HG02870 (cell line): Measurements from ENCODE around the gene AHSP.
A peak's percentile ranks its signal among the peaks of the same experiment; 100 is the strongest.
"Not testable (repeated sequence)": the region's sequence is repeated elsewhere in the genome, so short reads cannot be mapped to it uniquely, and the experiment has no call there.

Experiments used
- ATAC-seq: cut with Tn5 transposase; IDR thresholded peaks from one replicate; pipeline ENCODE4 v1.9.1; 2021; ENCODE audit warnings: mild to moderate bottlenecking, moderate library complexity; ENCODE audit not compliant: unreplicated experiment

Gene AHSP, protein sequence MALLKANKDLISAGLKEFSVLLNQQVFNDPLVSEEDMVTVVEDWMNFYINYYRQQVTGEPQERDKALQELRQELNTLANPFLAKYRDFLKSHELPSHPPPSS

GRCh38 chr16:31527734-31528274, at the start of gene AHSP:
TSS of gene AHSP (plus strand) at chr16:31527900. CDS start at chr16:31528140, 240 bp downstream.
- ATAC-seq, result no peak

DNA sequence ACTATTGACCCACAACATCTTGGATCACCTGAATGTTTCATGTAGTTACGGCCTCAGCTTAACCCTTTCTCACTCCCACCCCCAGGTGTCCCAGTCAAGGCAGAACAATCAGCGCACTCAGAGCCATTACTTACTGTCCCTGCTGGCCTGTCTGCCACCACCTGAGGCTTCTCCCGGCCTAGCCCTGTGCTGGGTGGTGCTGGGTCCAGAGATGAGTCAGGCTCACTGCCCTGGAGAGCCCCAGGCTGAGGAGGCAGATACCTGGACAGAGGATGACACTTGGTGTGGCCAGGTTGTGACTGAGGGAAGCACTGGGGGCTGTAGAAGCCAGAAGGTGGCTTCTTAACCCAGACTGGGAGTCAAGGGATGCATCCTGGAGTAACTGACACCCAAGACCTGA, 48.7 kb upstream of the AHSP start:
- no peak for ATAC-seq

DNA sequence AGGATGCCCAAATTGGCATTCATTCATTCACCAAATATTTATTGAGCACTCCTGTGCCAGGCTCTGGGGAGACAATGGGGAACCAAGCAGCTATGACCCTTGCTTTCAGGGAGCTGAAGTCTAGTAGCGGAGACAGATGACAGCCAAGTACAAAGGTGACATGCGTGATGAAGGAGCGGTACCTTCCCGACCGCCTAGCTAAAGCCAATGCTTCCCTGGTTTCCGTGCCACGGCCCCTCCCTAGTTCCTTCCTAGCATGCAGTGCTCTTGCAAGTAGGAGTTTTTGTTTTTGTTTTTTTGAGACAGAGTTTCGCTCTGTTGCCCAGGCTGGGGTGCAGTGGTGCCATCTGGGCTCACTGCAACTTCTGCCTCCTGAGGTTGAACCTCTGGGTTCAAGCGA, 47.9 kb upstream of the AHSP start:
- no peak for ATAC-seq

- ATAC-seq, result no peak
Measured at GRCh38 chr16:31480851-31481536, 46.7 kb upstream of the AHSP start.

DNA sequence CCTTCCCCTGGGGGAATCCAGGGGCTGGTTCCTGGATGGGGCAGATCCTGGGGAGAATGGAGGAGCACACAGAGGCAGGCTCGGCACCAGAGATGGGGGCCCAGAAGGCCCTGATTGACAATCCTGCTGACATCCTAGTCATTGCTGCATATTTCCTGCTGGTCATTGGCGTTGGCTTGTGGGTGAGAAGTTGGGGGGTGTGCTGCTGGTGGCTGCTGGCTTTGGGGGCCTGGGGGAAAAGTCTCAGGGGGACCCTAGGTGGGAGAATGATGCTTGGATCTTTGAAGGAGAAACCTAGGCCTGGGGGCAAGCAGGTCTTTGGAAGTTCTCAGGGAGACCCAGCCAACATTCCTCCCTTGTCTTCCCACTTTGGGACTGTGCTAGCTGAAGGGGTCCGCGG, 44.6 kb upstream of the AHSP start, which contains the start of gene SLC5A2:
TSS of gene SLC5A2 (plus strand) at position 43 of the 400 bp plus-strand sequence. CDS start at position 57, 14 bp downstream.
- ATAC-seq, result no peak

DNA sequence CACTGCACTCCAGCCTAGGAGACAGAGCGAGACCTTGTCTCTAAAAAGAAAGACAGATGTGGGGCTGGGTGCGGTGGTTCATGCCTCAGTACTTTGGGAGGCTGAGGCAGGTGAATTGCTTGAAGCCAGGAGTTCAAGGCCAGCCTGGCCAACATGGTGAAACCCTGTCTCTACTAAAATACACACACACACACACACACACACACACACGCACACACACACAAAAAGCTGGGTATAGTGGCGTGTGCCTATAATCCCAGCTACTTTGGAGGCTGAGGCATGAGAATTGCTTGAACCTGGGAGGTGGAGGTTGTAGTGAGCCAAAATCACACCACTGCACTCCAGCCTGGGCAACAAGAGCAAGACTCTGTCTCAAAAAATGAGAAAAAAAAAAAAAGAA, 43.7 kb upstream of the AHSP start:
- not testable (repeated sequence) for ATAC-seq

GRCh38 chr16:31484491-31485171, 43.1 kb upstream of the AHSP start:
- ATAC-seq, result no peak

GRCh38 chr16:31485571-31485970, 42.1 kb upstream of the AHSP start:
- ATAC-seq, result no peak

DNA sequence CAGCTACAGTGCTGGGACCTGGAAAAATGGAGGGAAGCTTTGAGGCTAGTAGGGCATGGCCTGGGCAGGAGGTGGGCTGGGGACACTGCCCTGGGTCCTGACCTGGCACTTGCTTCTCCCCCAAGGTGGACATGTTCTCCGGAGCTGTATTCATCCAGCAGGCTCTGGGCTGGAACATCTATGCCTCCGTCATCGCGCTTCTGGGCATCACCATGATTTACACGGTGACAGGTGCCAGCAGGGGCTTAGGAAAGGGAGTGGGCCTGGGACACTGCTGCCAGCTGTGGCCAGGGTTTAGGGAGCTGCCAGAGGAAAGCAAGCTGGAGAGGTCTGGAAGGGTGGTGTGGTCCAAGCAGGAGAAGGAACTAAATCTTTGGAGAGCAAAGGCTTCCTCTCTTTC, 41.7 kb upstream of the AHSP start:
- ATAC-seq, result no peak

DNA sequence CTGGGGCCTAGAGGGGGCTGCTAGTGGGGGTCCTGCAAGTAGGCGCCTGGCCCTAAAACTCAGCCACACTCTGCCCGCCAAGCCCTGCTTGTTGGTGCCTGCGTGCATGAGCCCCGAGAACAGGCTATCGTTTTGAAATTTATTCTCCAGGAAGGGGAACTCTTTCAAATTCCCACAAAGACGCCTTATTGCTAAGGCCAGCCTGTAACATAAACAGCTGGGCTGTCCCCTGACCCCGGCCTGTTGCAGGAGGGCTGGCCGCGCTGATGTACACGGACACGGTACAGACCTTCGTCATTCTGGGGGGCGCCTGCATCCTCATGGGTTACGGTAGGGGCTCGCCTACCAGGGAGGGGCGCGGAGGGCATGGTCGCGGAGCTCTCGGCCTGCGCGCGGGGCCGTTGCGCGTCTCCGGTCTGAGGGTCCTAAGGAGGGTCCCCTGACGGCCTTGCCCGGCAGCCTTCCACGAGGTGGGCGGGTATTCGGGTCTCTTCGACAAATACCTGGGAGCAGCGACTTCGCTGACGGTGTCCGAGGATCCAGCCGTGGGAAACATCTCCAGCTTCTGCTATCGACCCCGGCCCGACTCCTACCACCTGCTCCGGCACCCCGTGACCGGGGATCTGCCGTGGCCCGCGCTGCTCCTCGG, 40.5 kb upstream of the AHSP start:
- ATAC-seq, result no peak

- ATAC-seq, result peak; percentile 76
Measured at GRCh38 chr16:31487720-31488467, 39.8 kb upstream of the AHSP start.

DNA sequence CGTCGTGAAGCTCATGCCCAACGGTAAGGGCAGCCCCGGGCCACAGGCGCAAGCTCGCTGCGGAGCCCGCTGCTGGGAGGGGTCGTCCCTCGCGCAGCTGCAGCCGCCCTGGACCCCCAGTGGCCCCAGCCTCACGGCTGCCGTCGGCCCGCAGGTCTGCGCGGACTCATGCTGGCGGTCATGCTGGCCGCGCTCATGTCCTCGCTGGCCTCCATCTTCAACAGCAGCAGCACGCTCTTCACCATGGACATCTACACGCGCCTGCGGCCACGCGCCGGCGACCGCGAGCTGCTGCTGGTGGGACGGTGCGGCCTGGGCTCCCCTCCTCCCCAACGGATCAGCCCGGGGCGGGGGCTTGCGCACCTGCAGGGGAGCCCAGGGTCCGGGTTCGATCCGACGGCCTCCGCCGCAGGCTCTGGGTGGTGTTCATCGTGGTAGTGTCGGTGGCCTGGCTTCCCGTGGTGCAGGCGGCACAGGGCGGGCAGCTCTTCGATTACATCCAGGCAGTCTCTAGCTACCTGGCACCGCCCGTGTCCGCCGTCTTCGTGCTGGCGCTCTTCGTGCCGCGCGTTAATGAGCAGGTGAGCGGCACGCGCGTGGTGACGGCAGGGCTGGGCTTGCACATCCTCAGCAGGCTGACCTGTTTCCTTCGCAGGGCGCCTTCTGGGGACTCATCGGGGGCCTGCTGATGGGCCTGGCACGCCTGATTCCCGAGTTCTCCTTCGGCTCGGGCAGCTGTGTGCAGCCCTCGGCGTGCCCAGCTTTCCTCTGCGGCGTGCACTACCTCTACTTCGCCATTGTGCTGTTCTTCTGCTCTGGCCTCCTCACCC, 39.0 kb upstream of the AHSP start:
- no peak for ATAC-seq

DNA sequence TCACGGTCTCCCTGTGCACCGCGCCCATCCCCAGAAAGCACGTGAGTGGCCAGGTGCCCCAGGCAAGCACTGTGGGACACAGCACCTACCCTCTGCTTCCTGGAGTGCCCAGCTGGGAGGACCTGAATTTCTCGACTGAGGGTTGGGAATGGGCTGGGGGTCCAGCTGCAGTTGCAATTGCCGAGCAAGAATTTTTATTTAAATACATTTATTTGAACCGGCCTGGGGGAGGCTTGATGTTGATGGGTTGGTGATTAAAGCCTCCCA, 38.5 kb upstream of the AHSP start:
- no peak for ATAC-seq

DNA sequence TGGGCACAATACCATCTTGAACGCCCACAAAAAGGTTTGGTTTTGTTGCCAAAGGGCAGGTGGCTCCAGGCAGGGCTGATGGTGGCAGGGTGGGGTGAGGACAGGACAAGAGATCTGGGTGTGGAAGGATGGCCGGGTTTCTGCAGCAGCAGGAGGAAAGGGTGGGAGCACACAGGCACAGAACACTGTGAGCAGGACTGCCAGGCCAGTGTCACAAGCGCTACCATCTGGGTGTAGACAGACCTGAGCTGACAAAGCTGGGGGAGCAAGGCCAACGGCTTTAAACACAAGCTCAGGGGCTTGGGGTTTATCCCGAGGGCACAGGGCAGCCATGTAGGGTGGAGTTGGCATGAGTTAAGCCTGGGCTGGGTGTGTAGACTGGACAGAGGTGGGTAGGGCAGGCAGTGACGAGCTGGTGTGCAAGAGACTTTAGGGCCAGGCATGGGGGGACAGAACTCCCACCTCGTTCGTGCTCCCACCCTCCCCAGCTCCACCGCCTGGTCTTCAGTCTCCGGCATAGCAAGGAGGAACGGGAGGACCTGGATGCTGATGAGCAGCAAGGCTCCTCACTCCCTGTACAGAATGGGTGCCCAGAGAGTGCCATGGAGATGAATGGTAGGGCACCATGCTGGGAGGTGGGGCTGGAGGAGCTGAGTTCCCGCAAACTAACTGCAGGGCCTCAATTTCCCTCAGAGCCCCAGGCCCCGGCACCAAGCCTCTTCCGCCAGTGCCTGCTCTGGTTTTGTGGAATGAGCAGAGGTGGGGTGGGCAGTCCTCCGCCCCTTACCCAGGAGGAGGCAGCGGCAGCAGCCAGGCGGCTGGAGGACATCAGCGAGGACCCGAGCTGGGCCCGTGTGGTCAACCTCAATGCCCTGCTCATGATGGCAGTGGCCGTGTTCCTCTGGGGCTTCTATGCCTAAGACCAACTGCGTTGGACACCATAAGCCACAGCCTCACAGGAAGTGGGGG, 37.8 kb upstream of the AHSP start:
- no peak for ATAC-seq

DNA sequence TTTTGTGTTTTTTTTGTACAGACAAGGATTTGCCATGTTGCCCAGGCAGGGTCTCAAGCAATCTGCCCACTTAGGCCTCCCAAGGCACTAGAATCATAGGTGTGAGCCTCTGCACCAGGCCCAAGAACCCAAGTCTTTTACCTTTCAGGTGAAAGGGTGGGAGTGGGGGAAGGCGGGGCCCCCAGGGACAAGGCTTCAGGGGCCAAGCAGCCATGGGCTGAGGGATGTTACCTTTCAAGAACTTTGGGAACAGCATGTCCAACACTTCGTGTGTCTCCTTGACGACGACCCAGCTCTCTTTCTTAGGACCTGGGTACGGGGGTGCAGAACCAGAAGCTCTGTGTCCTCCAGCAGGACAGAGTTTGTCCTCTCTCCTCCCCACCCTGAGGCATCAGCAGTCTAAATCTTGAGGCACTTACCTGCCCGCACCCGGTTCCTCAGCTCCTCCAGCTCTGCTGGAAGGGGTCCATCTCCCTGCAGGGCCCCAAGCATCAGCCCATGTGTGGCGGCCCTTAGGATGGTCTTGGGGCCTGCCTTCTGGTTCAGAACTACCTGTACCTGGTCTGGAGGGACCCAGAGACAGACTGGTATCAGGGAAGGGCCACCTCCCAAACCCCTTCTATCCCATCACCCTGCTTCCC, 35.8 kb upstream of the AHSP start:
- no peak for ATAC-seq

- ATAC-seq, result no peak
Measured at GRCh38 chr16:31493506-31494125, 34.1 kb upstream of the AHSP start.

DNA sequence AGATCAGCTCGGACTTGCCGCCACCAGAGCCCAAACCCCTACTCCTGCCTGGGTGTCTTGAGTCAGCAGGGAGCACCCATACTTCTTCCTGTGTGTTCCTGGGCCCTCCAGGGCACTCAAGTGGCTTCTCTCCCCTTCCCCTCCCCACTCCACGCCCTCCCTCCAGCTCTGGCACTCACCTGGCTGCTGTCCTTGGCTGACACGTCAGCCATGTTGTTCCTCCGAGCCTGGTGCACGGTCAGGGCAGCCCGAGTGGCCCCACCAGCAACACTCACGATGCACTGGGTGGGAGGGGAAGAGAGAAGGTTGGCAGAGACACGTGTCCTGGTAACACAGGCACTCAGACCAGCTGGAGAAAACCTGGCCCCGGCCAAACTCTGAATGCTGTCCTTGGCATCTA, 31.0 kb upstream of the AHSP start:
- ATAC-seq, result no peak

DNA sequence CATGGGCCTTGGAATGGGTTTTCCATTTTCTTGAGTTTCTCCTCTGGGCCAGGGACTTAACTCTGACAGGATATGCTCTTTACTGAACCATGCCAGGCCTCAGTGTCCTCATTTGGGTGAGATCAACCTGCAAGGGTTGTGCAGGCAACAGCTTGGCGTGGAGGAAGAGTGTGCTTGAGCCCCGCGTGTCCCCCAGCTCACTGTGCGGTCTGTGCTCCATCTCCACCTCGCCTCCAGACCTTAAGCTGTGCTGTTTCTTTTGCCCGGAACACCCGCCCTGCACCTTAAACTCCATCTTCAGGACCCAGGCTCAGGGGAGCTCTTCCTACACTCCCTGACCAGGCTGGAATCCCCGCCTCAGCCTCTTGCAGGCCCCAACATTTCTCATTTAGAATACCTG, 29.2 kb upstream of the AHSP start:
- no peak for ATAC-seq
